ENCODE data around the gene SMARCA2.

The SMARCA2 gene

DNA sequence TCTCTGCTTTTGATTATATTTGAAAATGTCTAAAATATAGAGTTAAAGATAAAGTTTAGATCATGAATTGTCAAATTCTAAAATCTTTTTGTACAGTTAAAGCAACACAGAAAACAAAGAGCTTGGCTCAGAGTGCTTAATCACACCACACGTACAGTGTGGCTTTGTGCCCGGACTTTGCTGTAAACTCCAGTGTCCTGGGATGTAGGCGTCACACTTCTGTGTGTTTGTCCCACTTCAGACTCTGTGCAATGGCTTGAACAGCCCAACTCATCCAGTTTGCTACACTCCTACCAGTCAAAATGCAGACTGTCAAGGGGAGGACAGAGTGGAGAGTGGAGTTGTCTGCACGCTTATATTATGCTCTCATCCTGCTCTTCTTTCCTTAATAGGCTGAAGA is 45.3 kb downstream of the SMARCA2 start:
- H3K4me3 ChIP-seq (ENCODE audit: low read depth, low read length), result no peak overlapping the region

DNA sequence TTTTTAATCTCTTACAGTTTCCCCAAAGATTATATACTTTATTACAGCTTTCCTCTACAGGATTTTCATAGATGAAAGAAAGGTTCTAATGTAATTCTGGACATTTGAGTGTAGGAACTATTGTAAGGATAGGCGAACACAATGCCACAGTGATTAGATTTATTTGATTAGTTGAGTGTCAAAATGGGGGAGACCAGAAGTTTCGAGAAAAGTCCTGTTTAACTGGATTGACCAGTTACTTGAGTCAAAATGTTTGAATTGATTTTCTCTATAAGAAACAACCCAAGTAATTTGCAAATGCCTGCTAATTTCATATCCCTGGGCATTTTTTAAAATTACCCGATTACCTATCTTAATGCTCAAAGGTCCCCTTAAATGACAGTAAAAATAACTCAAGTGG is 50.6 kb downstream of the SMARCA2 start:
- TF ChIP-seq, protein P1, sequence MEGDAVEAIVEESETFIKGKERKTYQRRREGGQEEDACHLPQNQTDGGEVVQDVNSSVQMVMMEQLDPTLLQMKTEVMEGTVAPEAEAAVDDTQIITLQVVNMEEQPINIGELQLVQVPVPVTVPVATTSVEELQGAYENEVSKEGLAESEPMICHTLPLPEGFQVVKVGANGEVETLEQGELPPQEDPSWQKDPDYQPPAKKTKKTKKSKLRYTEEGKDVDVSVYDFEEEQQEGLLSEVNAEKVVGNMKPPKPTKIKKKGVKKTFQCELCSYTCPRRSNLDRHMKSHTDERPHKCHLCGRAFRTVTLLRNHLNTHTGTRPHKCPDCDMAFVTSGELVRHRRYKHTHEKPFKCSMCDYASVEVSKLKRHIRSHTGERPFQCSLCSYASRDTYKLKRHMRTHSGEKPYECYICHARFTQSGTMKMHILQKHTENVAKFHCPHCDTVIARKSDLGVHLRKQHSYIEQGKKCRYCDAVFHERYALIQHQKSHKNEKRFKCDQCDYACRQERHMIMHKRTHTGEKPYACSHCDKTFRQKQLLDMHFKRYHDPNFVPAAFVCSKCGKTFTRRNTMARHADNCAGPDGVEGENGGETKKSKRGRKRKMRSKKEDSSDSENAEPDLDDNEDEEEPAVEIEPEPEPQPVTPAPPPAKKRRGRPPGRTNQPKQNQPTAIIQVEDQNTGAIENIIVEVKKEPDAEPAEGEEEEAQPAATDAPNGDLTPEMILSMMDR (IDR thresholded peaks at IDR 0.05; ENCODE audit: borderline replicate concordance, insufficient read depth, low read depth, low read length), result no peak
- H3K4me3 ChIP-seq (ENCODE audit: low read depth, low read length), result no peak overlapping the region

More for the DNA sequence above, 45.3 kb downstream of the SMARCA2 start:
- TF ChIP-seq, protein P1 (IDR thresholded peaks at IDR 0.05; ENCODE audit: borderline replicate concordance, insufficient read depth, low read depth, low read length), result no peak

DNA sequence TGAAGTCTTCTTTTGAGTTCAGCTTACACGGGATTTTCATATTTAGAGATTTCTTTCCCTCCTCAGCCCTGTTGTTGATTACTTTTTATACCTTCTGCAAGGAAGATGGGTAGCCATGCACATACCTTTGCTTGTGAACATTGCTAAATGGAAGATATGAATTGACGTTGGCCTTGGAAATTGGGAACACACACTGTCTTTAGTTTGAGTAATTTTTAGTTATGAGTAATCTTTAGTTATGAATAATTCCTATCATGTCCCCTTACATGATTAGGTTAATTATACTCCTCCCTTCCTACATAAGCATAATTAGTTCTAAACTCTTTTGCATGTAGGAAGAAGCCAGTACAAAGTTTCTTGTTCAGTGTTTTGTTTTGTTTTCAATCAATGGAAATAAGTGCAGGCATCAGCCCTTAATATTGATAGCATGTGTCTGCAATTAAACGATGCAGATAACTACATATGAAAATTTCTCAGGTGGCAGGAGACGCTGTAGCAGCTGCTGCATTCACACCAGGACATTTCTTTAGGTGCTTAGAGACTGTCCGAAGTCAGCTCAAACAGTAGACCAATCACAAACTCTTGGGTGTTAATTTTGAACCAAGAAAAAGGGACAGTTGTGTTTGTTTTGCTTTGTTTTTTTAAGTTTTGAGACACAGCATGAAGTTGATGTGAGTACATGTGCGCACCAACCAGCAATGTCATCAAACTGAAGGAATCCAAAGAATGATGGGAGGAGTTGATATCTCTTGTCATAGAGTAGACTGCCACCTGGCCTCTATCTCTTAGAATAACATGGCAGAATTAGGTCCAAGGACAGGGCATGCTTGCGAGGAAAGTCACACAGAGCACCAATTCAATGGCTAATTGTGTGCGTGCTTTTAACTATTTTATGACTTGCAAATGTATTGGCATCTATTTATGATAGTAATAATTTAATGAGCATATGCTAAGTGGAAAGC is 51.4 kb downstream of the SMARCA2 start:
- no peak overlapping the region for H3K4me3 ChIP-seq (ENCODE audit: low read depth, low read length)
- TF ChIP-seq, protein P1 (IDR thresholded peaks at IDR 0.05; ENCODE audit: borderline replicate concordance, insufficient read depth, low read depth, low read length), result 0 out of 2 replicates have a peak, but pooled peaks have one; percentile 5

DNA sequence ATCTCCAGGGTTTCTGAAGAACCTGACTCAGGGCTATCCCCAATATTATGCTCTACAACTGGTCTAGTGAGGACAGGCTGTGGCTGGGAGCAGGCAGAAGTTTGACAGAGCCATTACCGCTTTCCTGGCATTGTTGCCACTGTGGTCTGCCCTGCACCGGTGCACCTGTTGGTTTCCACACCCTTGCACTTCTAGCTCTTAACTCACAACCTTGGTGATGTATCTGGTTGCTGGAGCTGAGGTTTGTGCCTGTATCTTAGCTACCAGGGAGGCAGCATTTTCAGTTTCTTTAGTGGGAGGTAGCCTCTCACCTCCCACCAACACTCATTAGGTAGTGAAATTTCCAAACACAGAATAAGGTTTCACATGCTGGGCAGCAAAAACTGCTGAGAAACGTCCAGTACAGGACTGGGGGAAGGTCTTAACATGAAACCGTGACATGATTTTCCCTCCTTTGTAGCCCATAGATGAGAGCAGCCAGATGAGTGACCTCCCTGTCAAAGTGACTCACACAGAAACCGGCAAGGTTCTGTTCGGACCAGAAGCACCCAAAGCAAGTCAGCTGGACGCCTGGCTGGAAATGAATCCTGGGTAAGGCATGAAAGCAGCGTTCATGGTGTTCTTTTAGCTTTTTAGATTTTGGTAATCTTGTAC is 57.7 kb downstream of the SMARCA2 start:
- TF ChIP-seq, protein P1 (IDR thresholded peaks at IDR 0.05; ENCODE audit: borderline replicate concordance, insufficient read depth, low read depth, low read length), result no peak
- no peak overlapping the region for H3K4me3 ChIP-seq (ENCODE audit: low read depth, low read length)

DNA sequence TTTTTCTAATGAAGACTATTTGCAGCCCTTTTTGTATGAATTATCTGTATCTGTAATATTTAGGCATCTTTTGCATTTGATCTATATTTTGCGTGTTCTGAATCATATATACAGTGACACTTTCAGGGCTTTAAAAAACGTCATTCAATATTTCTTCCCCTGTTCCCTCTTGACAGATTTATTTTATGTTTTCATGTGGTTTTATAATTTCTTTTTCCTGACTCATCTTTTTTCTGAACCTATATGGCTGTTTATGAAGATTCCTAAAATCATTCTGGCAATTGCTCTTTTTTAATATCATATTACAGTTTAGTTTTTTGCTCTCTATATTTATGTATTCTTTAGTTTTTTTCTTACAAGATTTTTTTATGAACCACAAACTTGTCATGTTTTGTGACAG is 67.6 kb downstream of the SMARCA2 start:
- no peak overlapping the region for H3K4me3 ChIP-seq (ENCODE audit: low read depth, low read length)
- TF ChIP-seq, protein P1 (IDR thresholded peaks at IDR 0.05; ENCODE audit: borderline replicate concordance, insufficient read depth, low read depth, low read length), result no peak

DNA sequence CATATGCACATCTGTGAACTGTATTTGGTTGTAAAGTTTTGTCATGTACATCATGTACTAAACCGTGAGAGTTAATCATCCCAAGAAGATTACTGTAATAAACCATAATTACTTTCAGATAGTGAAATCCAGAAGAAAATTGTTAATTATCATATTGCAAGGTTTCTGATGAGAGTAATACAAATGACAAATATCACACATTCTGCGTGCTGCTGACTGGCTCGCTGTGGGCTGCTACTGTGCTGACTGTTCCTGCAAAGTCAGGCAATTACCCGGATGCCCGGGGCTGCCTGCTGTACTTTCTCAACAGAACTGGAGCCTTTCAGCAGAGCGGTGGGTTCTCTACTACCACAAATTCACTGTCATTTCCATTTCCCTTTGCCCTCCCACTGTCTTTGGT is 68.3 kb downstream of the SMARCA2 start:
- H3K4me3 ChIP-seq (ENCODE audit: low read depth, low read length), result no peak overlapping the region
- TF ChIP-seq, protein P1 (IDR thresholded peaks at IDR 0.05; ENCODE audit: borderline replicate concordance, insufficient read depth, low read depth, low read length), result no peak
